ENCODE results near the gene ALKAL2.

ALKAL2 gene

DNA sequence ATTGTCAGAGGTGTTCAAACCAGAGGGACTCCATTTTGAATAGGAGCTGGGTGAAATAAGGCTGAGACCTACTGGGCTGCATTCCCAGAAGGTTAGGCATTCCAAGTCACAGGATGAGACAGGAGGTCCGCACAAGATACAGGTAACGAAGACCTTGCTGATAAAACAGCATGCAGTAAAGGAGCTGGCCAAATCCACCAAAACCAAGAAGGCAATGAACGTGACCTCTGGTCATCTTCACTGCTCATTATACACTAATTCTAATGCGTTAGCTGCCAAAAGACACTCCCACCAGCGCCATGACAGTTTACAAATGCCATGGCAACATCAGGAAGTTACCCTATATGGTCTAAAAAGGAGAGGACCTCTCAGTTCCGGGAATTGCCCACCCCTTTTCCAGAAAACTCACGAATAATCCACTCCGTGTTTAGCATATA lies 34.7 kb downstream of the ALKAL2 start:
- no peak overlapping the region for H2BK120ac ChIP-seq (ENCODE audit: low read depth, low read length)
- no peak overlapping the region for H3K27ac ChIP-seq (replicated peaks; ENCODE audit: low read length)
- no peak overlapping the region for H3K18ac ChIP-seq (ENCODE audit: low read length)
- H3K27me3 ChIP-seq (ENCODE audit: control insufficient read depth in 3 of 3, insufficient read depth in 3 of 3, low read depth in 1 of 3, low read length in 3 of 3): no peaks in the 10 kb centered on the region
- H3K79me1 ChIP-seq (ENCODE audit: low read depth, low read length): no peaks in the 10 kb centered on the region
- no peak overlapping the region for H3K23ac ChIP-seq (ENCODE audit: low read depth, low read length, poor library complexity)
- H3K4me2 ChIP-seq (ENCODE audit: insufficient read depth, low read length, poor library complexity, severe bottlenecking): no peak overlapping the region
- DNase-seq (ENCODE audit: low spot score): no peak
- H4K8ac ChIP-seq (ENCODE audit: low read depth, low read length): no peak overlapping the region
- WGBS, 2 donors (ENCODE audit: extremely low coverage in 2 of 2, insufficient read length in 2 of 2, insufficient replicate concordance in 1 of 2): no CpG with 5 or more reads among the region's 8 CpGs
- no peak overlapping the region for H3K9ac ChIP-seq (ENCODE audit: low read depth, low read length, poor library complexity)
- H3K36me3 ChIP-seq (replicated peaks in 1 of 2; ENCODE audit: control insufficient read depth in 2 of 2, insufficient read depth in 2 of 2, low read length in 2 of 2): peaks cover 0 to 41% of the 10 kb centered on the region in 2 donors
- peaks cover 0 to 12% of the 10 kb centered on the region in 2 donors for H3K9me3 ChIP-seq (replicated peaks in 1 of 2; ENCODE audit: control insufficient read depth in 2 of 2, insufficient read depth in 1 of 2, low read depth in 1 of 2, low read length in 2 of 2)
- H2BK12ac ChIP-seq (ENCODE audit: low read length): no peak overlapping the region
- no peak overlapping the region for H3K4ac ChIP-seq (ENCODE audit: low read length)
- no peak overlapping the region for H2BK15ac ChIP-seq (ENCODE audit: low read length)
- no peak overlapping the region for H2BK5ac ChIP-seq (ENCODE audit: low read length)
- no peak overlapping the region for H2AFZ ChIP-seq (ENCODE audit: low read length)
- H4K91ac ChIP-seq (ENCODE audit: low read depth, low read length, poor library complexity): no peak overlapping the region
- H2AK5ac ChIP-seq (ENCODE audit: low read depth, low read length): no peak overlapping the region
- H3K4me3 ChIP-seq (ENCODE audit: low read length in 2 of 2): no peak overlapping the region
- H3K4me1 ChIP-seq (ENCODE audit: control insufficient read depth in 2 of 2, insufficient read depth in 1 of 2, low read depth in 1 of 2, low read length in 2 of 2): no peaks in the 10 kb centered on the region
- no peak overlapping the region for H3K14ac ChIP-seq (ENCODE audit: low read length)

GRCh38 chr2:252001-252602 lies 35.8 kb downstream of the ALKAL2 start:
- H2AK5ac ChIP-seq (ENCODE audit: low read depth, low read length): no peak overlapping the region
- DNase-seq (ENCODE audit: low spot score): no peak
- no peak overlapping the region for H3K4me3 ChIP-seq (ENCODE audit: low read length in 2 of 2)
- no peak overlapping the region for H2AFZ ChIP-seq (ENCODE audit: low read length)
- no peak overlapping the region for H3K9ac ChIP-seq (ENCODE audit: low read depth, low read length, poor library complexity)
- no peak overlapping the region for H4K8ac ChIP-seq (ENCODE audit: low read depth, low read length)
- no peak overlapping the region for H2BK5ac ChIP-seq (ENCODE audit: low read length)
- H4K91ac ChIP-seq (ENCODE audit: low read depth, low read length, poor library complexity): no peak overlapping the region
- peaks cover 0 to 51% of the 10 kb centered on the region in 2 donors for H3K36me3 ChIP-seq (replicated peaks in 1 of 2; ENCODE audit: control insufficient read depth in 2 of 2, insufficient read depth in 2 of 2, low read length in 2 of 2)
- no peak overlapping the region for H2BK15ac ChIP-seq (ENCODE audit: low read length)
- peaks cover 0 to 1% of the 10 kb centered on the region in 2 donors for H3K9me3 ChIP-seq (replicated peaks in 1 of 2; ENCODE audit: control insufficient read depth in 2 of 2, insufficient read depth in 1 of 2, low read depth in 1 of 2, low read length in 2 of 2)
- no peak overlapping the region for H3K27ac ChIP-seq (replicated peaks; ENCODE audit: low read length)
- H3K79me1 ChIP-seq (ENCODE audit: low read depth, low read length): no peaks in the 10 kb centered on the region
- no peak overlapping the region for H2BK12ac ChIP-seq (ENCODE audit: low read length)
- no peak overlapping the region for H2BK120ac ChIP-seq (ENCODE audit: low read depth, low read length)
- no peaks in the 10 kb centered on the region for H3K27me3 ChIP-seq (ENCODE audit: control insufficient read depth in 3 of 3, insufficient read depth in 3 of 3, low read depth in 1 of 3, low read length in 3 of 3)
- H3K4ac ChIP-seq (ENCODE audit: low read length): no peak overlapping the region
- no CpG with 5 or more reads among the region's 6 CpGs for WGBS, 2 donors (ENCODE audit: extremely low coverage in 2 of 2, insufficient read length in 2 of 2, insufficient replicate concordance in 1 of 2)
- H3K4me2 ChIP-seq (ENCODE audit: insufficient read depth, low read length, poor library complexity, severe bottlenecking): no peak overlapping the region
- no peak overlapping the region for H3K23ac ChIP-seq (ENCODE audit: low read depth, low read length, poor library complexity)
- no peak overlapping the region for H3K14ac ChIP-seq (ENCODE audit: low read length)
- H3K4me1 ChIP-seq (ENCODE audit: control insufficient read depth in 2 of 2, insufficient read depth in 1 of 2, low read depth in 1 of 2, low read length in 2 of 2): no peaks in the 10 kb centered on the region
- H3K18ac ChIP-seq (ENCODE audit: low read length): no peak overlapping the region

- H3K79me1 ChIP-seq (ENCODE audit: low read depth, low read length): no peaks in the 10 kb centered on the region
- H3K18ac ChIP-seq (ENCODE audit: low read length): no peak overlapping the region
- H2BK15ac ChIP-seq (ENCODE audit: low read length): no peak overlapping the region
- H3K9ac ChIP-seq (ENCODE audit: low read depth, low read length, poor library complexity): no peak overlapping the region
- no peaks in the 10 kb centered on the region for H3K9me3 ChIP-seq (replicated peaks in 1 of 2; ENCODE audit: control insufficient read depth in 2 of 2, insufficient read depth in 1 of 2, low read depth in 1 of 2, low read length in 2 of 2)
- no peak overlapping the region for H3K4me3 ChIP-seq (ENCODE audit: low read length in 2 of 2)
- no peak overlapping the region for H3K23ac ChIP-seq (ENCODE audit: low read depth, low read length, poor library complexity)
- no peaks in the 10 kb centered on the region for H3K27me3 ChIP-seq (ENCODE audit: control insufficient read depth in 3 of 3, insufficient read depth in 3 of 3, low read depth in 1 of 3, low read length in 3 of 3)
- no CpG with 5 or more reads among the region's 15 CpGs for WGBS, 2 donors (ENCODE audit: extremely low coverage in 2 of 2, insufficient read length in 2 of 2, insufficient replicate concordance in 1 of 2)
- H3K36me3 ChIP-seq (replicated peaks in 1 of 2; ENCODE audit: control insufficient read depth in 2 of 2, insufficient read depth in 2 of 2, low read length in 2 of 2): peaks cover 0 to 74% of the 10 kb centered on the region in 2 donors
- no peak overlapping the region for H2BK120ac ChIP-seq (ENCODE audit: low read depth, low read length)
- DNase-seq (ENCODE audit: low spot score): no peak
- no peaks in the 10 kb centered on the region for H3K4me1 ChIP-seq (ENCODE audit: control insufficient read depth in 2 of 2, insufficient read depth in 1 of 2, low read depth in 1 of 2, low read length in 2 of 2)
- no peak overlapping the region for H3K4ac ChIP-seq (ENCODE audit: low read length)
- no peak overlapping the region for H3K14ac ChIP-seq (ENCODE audit: low read length)
- no peak overlapping the region for H2BK12ac ChIP-seq (ENCODE audit: low read length)
- H3K27ac ChIP-seq (replicated peaks; ENCODE audit: low read length): no peak overlapping the region
- H3K4me2 ChIP-seq (ENCODE audit: insufficient read depth, low read length, poor library complexity, severe bottlenecking): no peak overlapping the region
- no peak overlapping the region for H2BK5ac ChIP-seq (ENCODE audit: low read length)
- H2AFZ ChIP-seq (ENCODE audit: low read length): no peak overlapping the region
- H4K8ac ChIP-seq (ENCODE audit: low read depth, low read length): no peak overlapping the region
- H4K91ac ChIP-seq (ENCODE audit: low read depth, low read length, poor library complexity): no peak overlapping the region
- no peak overlapping the region for H2AK5ac ChIP-seq (ENCODE audit: low read depth, low read length)
These were observed 38.3 kb downstream of the ALKAL2 start for GRCh38 chr2:249538-250042.

DNA sequence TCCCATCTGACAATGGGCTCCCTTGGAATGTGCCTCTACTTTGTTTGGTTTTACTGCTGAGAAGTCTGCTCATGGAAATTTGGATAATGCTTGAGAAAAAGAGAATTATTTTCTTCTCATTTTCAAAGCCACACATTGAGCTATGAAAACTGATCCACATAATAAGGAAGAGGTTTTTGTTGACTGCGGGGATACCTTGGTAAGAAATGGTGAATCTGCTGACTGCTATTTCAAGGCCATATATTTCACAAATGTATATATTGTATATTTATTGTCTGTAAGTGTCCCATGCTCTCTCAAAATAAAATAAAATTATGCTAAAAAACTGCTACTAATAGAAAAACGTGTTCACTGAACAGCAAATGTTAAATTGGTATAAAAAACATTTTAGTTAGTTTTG lies 39.2 kb downstream of the ALKAL2 start:
- H3K14ac ChIP-seq (ENCODE audit: low read length): no peak overlapping the region
- H2BK5ac ChIP-seq (ENCODE audit: low read length): no peak overlapping the region
- no peak overlapping the region for H3K9ac ChIP-seq (ENCODE audit: low read depth, low read length, poor library complexity)
- no peak overlapping the region for H4K91ac ChIP-seq (ENCODE audit: low read depth, low read length, poor library complexity)
- no peaks in the 10 kb centered on the region for H3K4me1 ChIP-seq (ENCODE audit: control insufficient read depth in 2 of 2, insufficient read depth in 1 of 2, low read depth in 1 of 2, low read length in 2 of 2)
- H2AFZ ChIP-seq (ENCODE audit: low read length): no peak overlapping the region
- DNase-seq (ENCODE audit: low spot score): no peak
- no peaks in the 10 kb centered on the region for H3K79me1 ChIP-seq (ENCODE audit: low read depth, low read length)
- H3K4me2 ChIP-seq (ENCODE audit: insufficient read depth, low read length, poor library complexity, severe bottlenecking): no peak overlapping the region
- H3K23ac ChIP-seq (ENCODE audit: low read depth, low read length, poor library complexity): no peak overlapping the region
- no peak overlapping the region for H2AK5ac ChIP-seq (ENCODE audit: low read depth, low read length)
- no CpG with 5 or more reads among the region's 2 CpGs for WGBS, 2 donors (ENCODE audit: extremely low coverage in 2 of 2, insufficient read length in 2 of 2, insufficient replicate concordance in 1 of 2)
- H3K27ac ChIP-seq (replicated peaks; ENCODE audit: low read length): no peak overlapping the region
- H3K36me3 ChIP-seq (replicated peaks in 1 of 2; ENCODE audit: control insufficient read depth in 2 of 2, insufficient read depth in 2 of 2, low read length in 2 of 2): peaks cover 0 to 80% of the 10 kb centered on the region in 2 donors
- H3K9me3 ChIP-seq (replicated peaks in 1 of 2; ENCODE audit: control insufficient read depth in 2 of 2, insufficient read depth in 1 of 2, low read depth in 1 of 2, low read length in 2 of 2): no peaks in the 10 kb centered on the region
- H3K4ac ChIP-seq (ENCODE audit: low read length): no peak overlapping the region
- H2BK12ac ChIP-seq (ENCODE audit: low read length): no peak overlapping the region
- H3K4me3 ChIP-seq (ENCODE audit: low read length in 2 of 2): no peak overlapping the region
- H3K18ac ChIP-seq (ENCODE audit: low read length): no peak overlapping the region
- H4K8ac ChIP-seq (ENCODE audit: low read depth, low read length): no peak overlapping the region
- no peak overlapping the region for H2BK15ac ChIP-seq (ENCODE audit: low read length)
- no peak overlapping the region for H2BK120ac ChIP-seq (ENCODE audit: low read depth, low read length)
- no peaks in the 10 kb centered on the region for H3K27me3 ChIP-seq (ENCODE audit: control insufficient read depth in 3 of 3, insufficient read depth in 3 of 3, low read depth in 1 of 3, low read length in 3 of 3)
